C4-2B (cell line): Measurements from ENCODE around the gene PTPRT.

ENCODE experiments used
- ZFX ChIP-seq: fragments of 450-650 bp; IDR thresholded peaks from 2 replicates; pipeline ENCODE4 v1.6.1; 2017
- TF ChIP-seq, protein P1 (sequence below): fragments of 450-650 bp; conservative IDR thresholded peaks from 2 replicates; pipeline ENCODE4 v1.5.1; 2017; ENCODE audit warnings: mild to moderate bottlenecking

DNA sequence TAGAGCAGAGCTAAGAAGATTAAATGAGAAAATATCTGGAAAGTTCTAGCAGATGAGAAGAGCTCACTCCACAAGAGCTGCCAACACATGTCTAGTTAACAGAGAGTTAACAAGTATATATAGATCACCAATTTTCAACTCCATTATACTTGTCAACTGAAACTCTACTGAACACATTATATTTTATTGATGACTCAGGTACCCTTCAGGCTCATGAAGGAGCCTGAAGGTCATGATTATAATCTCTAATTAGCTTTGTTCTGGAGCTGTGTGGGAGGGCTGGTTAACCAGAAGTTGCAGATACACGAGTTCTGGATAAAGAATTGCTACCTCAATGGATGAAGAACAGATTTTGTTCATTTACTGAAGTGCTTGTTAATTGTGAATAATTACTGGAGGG is 42.1 kb upstream of the PTPRT start:
- TF ChIP-seq, protein P1, sequence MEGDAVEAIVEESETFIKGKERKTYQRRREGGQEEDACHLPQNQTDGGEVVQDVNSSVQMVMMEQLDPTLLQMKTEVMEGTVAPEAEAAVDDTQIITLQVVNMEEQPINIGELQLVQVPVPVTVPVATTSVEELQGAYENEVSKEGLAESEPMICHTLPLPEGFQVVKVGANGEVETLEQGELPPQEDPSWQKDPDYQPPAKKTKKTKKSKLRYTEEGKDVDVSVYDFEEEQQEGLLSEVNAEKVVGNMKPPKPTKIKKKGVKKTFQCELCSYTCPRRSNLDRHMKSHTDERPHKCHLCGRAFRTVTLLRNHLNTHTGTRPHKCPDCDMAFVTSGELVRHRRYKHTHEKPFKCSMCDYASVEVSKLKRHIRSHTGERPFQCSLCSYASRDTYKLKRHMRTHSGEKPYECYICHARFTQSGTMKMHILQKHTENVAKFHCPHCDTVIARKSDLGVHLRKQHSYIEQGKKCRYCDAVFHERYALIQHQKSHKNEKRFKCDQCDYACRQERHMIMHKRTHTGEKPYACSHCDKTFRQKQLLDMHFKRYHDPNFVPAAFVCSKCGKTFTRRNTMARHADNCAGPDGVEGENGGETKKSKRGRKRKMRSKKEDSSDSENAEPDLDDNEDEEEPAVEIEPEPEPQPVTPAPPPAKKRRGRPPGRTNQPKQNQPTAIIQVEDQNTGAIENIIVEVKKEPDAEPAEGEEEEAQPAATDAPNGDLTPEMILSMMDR: no peak
- TF ChIP-seq ZFX: no peak
